ENCODE data around the gene ARID1B.

DNA sequence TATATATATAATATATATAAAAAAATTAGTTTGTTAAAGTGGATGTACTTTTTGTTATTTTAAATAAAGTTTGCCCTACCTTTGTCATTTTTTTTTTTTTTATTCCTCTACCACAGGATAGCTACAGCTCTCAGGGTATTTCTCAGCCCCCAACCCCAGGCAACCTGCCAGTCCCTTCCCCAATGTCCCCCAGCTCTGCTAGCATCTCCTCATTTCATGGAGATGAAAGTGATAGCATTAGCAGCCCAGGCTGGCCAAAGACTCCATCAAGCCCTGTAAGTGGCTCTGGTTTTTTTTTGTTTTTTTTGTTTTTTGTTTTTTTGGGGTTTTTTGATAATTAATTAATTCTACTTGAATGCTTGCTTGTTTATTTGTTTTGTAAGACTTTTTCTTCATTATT is 397.6 kb downstream of the ARID1B start:
- TF ChIP-seq GATA2 (IDR thresholded peaks at IDR 0.05; ENCODE audit: low read depth, low read length) = peak; percentile 70
- TF ChIP-seq GATA3 (IDR thresholded peaks at IDR 0.05; ENCODE audit: low read depth, low read length) = no peak
